Measurements from ENCODE around the gene HBE1. TPM values are rescaled to one million over a fixed set of nuclear protein-coding genes. Genes with fewer than 3 reads are reported as not detected.

The HBE1 gene
- total and polyA plus RNA-seq, 9 of the 15 experiments (the other 6 are each of a cell fraction or from before 2014, with no cell fraction given), result 612 to 10,250 (median 2,181) TPM

DNA sequence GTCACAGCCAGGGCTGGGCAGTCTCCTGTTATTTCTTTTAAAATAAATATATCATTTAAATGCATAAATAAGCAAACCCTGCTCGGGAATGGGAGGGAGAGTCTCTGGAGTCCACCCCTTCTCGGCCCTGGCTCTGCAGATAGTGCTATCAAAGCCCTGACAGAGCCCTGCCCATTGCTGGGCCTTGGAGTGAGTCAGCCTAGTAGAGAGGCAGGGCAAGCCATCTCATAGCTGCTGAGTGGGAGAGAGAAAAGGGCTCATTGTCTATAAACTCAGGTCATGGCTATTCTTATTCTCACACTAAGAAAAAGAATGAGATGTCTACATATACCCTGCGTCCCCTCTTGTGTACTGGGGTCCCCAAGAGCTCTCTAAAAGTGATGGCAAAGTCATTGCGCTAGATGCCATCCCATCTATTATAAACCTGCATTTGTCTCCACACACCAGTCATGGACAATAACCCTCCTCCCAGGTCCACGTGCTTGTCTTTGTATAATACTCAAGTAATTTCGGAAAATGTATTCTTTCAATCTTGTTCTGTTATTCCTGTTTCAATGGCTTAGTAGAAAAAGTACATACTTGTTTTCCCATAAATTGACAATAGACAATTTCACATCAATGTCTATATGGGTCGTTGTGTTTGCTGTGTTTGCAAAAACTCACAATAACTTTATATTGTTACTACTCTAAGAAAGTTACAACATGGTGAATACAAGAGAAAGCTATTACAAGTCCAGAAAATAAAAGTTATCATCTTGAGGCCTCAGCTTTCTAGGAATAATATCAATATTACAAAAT is 18.6 kb upstream of the HBE1 start (continued):
- TF ChIP-seq, protein P1, sequence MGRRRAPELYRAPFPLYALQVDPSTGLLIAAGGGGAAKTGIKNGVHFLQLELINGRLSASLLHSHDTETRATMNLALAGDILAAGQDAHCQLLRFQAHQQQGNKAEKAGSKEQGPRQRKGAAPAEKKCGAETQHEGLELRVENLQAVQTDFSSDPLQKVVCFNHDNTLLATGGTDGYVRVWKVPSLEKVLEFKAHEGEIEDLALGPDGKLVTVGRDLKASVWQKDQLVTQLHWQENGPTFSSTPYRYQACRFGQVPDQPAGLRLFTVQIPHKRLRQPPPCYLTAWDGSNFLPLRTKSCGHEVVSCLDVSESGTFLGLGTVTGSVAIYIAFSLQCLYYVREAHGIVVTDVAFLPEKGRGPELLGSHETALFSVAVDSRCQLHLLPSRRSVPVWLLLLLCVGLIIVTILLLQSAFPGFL (CRISPR knock-in tag; IDR thresholded peaks at IDR 0.05), result no peak
- TF ChIP-seq NRF1 (conservative IDR thresholded peaks at IDR 0.05 in 1 of 2, IDR thresholded peaks at IDR 0.05 in 1 of 2) (no peak; a peak in 2 of 4 replicates), ZNF311 (CRISPR knock-in tag; IDR thresholded peaks at IDR 0.05) (no peak; the same call in 1 of the 2 replicates), EP300 (IDR thresholded peaks at IDR 0.05; ENCODE audit: low read length) (peak; percentile 93), ZNF146 (CRISPR knock-in tag; IDR thresholded peaks at IDR 0.05; ENCODE audit: unreplicated experiment) (no peak), GTF2F1 (IDR thresholded peaks at IDR 0.05; ENCODE audit: low read depth, low read length) (no peak), MTA3 (IDR thresholded peaks at IDR 0.05; ENCODE audit: borderline replicate concordance) (peak; percentile 63), ZNF586 (CRISPR knock-in tag; conservative IDR thresholded peaks at IDR 0.05) (no peak), ZKSCAN3 (CRISPR knock-in tag; IDR thresholded peaks at IDR 0.05) (no peak), SP2 (IDR thresholded peaks at IDR 0.05; ENCODE audit: extremely low read depth, low read depth, low read length, poor library complexity, severe bottlenecking) (no peak), ERF (CRISPR knock-in tag; IDR thresholded peaks at IDR 0.05) (no peak), TBL1XR1 (IDR thresholded peaks at IDR 0.05; ENCODE audit: low read length in 2 of 2) (peak in 1 of 2 experiments; percentile 77; a peak in 3 of 4 replicates), CBFB (CRISPR knock-in tag; IDR thresholded peaks at IDR 0.05) (no peak), FOXJ3 (CRISPR knock-in tag; IDR thresholded peaks at IDR 0.05) (no peak), HNRNPLL (IDR thresholded peaks at IDR 0.05; ENCODE audit: low read depth, low read length, poor library complexity, severe bottlenecking) (no peak), TOE1 (IDR thresholded peaks at IDR 0.05; ENCODE audit: borderline replicate concordance) (no peak), TOE1 (CRISPR knock-in tag; IDR thresholded peaks at IDR 0.05; ENCODE audit: borderline replicate concordance, low read depth) (no peak), ILF3 (IDR thresholded peaks at IDR 0.05; ENCODE audit: borderline replicate concordance) (no peak), GTF2A2 (tag; IDR thresholded peaks at IDR 0.05) (no peak)
- TF ChIP-seq, protein P2, sequence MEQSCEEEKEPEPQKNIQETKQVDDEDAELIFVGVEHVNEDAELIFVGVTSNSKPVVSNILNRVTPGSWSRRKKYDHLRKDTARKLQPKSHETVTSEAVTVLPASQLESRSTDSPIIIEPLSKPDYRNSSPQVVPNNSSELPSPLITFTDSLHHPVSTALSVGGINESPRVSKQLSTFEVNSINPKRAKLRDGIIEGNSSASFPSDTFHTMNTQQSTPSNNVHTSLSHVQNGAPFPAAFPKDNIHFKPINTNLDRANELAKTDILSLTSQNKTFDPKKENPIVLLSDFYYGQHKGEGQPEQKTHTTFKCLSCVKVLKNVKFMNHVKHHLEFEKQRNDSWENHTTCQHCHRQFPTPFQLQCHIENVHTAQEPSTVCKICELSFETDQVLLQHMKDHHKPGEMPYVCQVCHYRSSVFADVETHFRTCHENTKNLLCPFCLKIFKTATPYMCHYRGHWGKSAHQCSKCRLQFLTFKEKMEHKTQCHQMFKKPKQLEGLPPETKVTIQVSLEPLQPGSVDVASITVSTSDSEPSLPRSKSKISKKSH (CRISPR knock-in tag; IDR thresholded peaks at IDR 0.05), result no peak
- TF ChIP-seq, protein P3, sequence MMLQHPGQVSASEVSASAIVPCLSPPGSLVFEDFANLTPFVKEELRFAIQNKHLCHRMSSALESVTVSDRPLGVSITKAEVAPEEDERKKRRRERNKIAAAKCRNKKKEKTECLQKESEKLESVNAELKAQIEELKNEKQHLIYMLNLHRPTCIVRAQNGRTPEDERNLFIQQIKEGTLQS (IDR thresholded peaks at IDR 0.05), result peak; percentile 89
- TF ChIP-seq, protein P3 (CRISPR knock-in tag; conservative IDR thresholded peaks at IDR 0.05), result peak; percentile 78; the same call in 1 of the 2 replicates
- TF ChIP-seq, protein P4, sequence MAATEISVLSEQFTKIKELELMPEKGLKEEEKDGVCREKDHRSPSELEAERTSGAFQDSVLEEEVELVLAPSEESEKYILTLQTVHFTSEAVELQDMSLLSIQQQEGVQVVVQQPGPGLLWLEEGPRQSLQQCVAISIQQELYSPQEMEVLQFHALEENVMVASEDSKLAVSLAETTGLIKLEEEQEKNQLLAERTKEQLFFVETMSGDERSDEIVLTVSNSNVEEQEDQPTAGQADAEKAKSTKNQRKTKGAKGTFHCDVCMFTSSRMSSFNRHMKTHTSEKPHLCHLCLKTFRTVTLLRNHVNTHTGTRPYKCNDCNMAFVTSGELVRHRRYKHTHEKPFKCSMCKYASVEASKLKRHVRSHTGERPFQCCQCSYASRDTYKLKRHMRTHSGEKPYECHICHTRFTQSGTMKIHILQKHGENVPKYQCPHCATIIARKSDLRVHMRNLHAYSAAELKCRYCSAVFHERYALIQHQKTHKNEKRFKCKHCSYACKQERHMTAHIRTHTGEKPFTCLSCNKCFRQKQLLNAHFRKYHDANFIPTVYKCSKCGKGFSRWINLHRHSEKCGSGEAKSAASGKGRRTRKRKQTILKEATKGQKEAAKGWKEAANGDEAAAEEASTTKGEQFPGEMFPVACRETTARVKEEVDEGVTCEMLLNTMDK (IDR thresholded peaks at IDR 0.05; ENCODE audit: borderline replicate concordance, insufficient read depth, low read depth, low read length, poor library complexity, severe bottlenecking), result no peak

Data from K562 (cell line).